GM12874 (cell line): ENCODE measurements around the gene DCPS.

ENCODE experiments used
- CTCF ChIP-seq: IDR thresholded peaks from 2 replicates; pipeline ENCODE4 v1.5.1; 2011; ENCODE audit warnings: low read depth, mild to moderate bottlenecking, control low read depth, low read length, moderate library complexity; ENCODE audit not compliant: insufficient read depth

Gene DCPS, protein sequence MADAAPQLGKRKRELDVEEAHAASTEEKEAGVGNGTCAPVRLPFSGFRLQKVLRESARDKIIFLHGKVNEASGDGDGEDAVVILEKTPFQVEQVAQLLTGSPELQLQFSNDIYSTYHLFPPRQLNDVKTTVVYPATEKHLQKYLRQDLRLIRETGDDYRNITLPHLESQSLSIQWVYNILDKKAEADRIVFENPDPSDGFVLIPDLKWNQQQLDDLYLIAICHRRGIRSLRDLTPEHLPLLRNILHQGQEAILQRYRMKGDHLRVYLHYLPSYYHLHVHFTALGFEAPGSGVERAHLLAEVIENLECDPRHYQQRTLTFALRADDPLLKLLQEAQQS

DNA sequence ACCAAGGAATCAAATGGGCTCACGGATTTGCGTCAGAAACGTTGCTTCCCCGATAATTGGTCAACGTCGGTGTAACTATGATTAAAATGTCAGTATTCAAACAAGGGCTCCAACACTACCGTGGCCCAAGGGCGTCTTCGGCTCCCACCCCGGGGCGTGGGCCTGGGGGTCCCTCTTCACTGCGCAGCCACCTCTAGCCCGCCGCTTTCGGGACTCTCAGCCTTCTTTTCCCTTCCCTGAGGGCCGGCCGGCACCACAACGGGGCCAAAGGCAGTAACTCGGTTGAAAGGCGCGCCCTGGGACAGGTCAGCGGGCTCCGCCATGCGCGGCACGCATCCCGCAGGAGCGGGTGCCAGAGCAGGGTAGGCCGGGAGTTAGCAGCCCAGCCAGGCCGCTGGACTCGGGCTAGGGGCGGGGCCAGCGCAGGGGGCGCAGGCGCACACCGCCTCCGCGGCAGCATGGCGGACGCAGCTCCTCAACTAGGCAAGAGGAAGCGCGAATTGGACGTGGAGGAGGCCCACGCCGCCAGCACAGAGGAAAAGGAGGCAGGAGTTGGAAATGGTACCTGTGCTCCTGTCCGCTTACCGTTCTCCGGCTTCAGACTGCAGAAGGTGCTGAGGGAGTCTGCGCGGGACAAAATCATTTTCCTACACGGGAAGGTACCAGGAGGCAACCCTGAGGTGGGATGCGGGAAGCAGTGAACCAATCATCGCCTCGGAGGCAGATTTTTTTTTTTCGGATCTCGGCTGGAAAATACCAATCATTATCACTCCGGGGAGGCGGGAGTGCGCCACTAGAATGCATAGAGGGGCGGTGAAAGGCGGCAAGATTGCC, at the start of gene DCPS:
Gene DCPS, plus strand, starts transcription at position 438 of the 834 bp plus-strand sequence. Its CDS starts 21 bp downstream, at position 459.
- no peak for TF ChIP-seq CTCF

DNA sequence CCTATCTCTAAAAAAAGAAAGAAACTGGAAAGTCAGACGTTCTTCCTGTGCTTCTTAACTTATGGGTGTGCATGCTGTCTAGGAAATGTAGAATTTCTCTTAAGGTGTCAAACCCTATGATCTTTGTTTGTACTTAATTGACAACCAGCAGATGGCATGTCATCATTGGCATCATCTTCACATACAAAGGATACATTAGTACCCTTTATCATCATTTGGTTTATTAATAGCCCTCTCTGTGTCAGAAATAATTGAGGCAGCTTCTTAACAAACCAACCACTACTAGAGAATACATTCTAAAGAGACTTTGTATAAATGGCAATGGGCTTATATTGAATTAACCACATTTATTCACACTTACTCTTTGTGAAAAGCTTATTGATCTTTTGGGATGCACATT, 49.0 kb upstream of the DCPS start:
- TF ChIP-seq CTCF, result no peak

DNA sequence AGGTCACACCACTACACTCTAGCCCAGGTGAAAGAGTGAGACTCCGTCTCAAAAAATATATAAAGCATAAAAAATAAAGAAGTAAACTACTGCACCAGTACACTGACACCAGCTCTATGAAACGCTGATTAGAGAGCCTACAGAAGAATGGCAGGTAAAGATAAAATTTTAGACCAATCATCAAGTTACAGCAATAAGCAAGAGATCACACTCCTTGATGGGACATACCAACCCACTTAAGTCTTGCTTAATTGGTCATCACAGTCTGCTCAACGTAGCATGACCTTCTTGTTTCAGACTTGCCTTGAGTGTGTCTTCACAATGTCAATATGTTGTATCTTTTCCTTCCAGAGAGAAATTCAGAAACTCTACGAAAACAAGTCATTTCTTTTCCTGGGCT, 47.6 kb upstream of the DCPS start:
- TF ChIP-seq CTCF, result no peak

GRCh38 chr11:126257144-126257543, 46.7 kb upstream of the DCPS start:
- no peak for TF ChIP-seq CTCF

- TF ChIP-seq CTCF, result no peak
Measured at GRCh38 chr11:126257764-126258163, 46.1 kb upstream of the DCPS start.

DNA sequence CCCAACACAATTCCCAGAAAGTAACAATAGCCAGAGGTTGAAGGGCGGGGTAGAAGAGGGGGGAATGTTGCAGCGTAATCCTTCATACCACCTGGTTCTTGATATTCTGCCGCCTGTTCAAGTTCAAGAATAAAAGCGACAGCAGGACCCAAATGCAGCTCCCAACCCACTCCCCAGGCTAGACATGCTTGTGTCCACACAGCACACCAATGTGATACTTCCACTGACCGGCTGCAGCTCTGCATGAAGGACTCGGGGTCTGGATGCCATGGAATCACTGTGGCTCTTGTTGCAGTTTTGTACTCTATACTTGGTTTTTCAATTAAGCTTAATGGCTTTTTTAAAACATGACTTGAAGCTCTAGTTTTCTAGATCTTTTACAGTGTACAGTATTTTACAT, 41.6 kb upstream of the DCPS start:
- TF ChIP-seq CTCF, result no peak

- TF ChIP-seq CTCF, result no peak
Measured at GRCh38 chr11:126263489-126263888, 40.4 kb upstream of the DCPS start.
